ENCODE results near the gene XPNPEP2.

The XPNPEP2 gene

GRCh38 chrX:129738466-129739308, at the start of gene XPNPEP2:
TSS of gene XPNPEP2 (plus strand) at chrX:129738979. CDS start at chrX:129739214, 235 bp downstream.
- peaks cover 5 to 7% of the 10 kb centered on the region in 2 donors for H3K4me1 ChIP-seq (ENCODE audit: control insufficient read depth in 2 of 2, insufficient read depth in 2 of 2, low read length in 2 of 2)
- H3K9me3 ChIP-seq (ENCODE audit: control insufficient read depth in 2 of 2, low read length in 2 of 2): no peaks in the 10 kb centered on the region
- peak within 1 kb of the TSS in 1 of 2 donors; percentile 22 for H3K4me3 ChIP-seq (ENCODE audit: low read length in 2 of 2)
- H3K36me3 ChIP-seq (ENCODE audit: control insufficient read depth in 2 of 2, insufficient read depth in 2 of 2, low read length in 2 of 2): no peaks in the 10 kb centered on the region
- peak within 1 kb of the TSS in 1 of 2 donors; percentile 14 for H3K9ac ChIP-seq (ENCODE audit: low read depth in 1 of 2, low read length in 2 of 2)
- H3K27ac ChIP-seq (ENCODE audit: low read depth in 2 of 2, low read length in 2 of 2): peak within 1 kb of the TSS; percentile 59 to 61
- H3K27me3 ChIP-seq (ENCODE audit: control insufficient read depth in 2 of 2, insufficient read depth in 2 of 2, low read length in 2 of 2): no peaks in the 10 kb centered on the region

- no peak overlapping the region for H3K9ac ChIP-seq (ENCODE audit: low read depth in 1 of 2, low read length in 2 of 2)
- no peak overlapping the region for H3K27ac ChIP-seq (ENCODE audit: low read depth in 2 of 2, low read length in 2 of 2)
- H3K27me3 ChIP-seq (ENCODE audit: control insufficient read depth in 2 of 2, insufficient read depth in 2 of 2, low read length in 2 of 2): no peaks in the 10 kb centered on the region
- H3K4me1 ChIP-seq (ENCODE audit: control insufficient read depth in 2 of 2, insufficient read depth in 2 of 2, low read length in 2 of 2): no peaks in the 10 kb centered on the region
- no peak overlapping the region for H3K4me3 ChIP-seq (ENCODE audit: low read length in 2 of 2)
- no peaks in the 10 kb centered on the region for H3K9me3 ChIP-seq (ENCODE audit: control insufficient read depth in 2 of 2, low read length in 2 of 2)
- no peaks in the 10 kb centered on the region for H3K36me3 ChIP-seq (ENCODE audit: control insufficient read depth in 2 of 2, insufficient read depth in 2 of 2, low read length in 2 of 2)
Observed at GRCh38 chrX:129689796-129690195, 49.0 kb upstream of the XPNPEP2 start.

DNA sequence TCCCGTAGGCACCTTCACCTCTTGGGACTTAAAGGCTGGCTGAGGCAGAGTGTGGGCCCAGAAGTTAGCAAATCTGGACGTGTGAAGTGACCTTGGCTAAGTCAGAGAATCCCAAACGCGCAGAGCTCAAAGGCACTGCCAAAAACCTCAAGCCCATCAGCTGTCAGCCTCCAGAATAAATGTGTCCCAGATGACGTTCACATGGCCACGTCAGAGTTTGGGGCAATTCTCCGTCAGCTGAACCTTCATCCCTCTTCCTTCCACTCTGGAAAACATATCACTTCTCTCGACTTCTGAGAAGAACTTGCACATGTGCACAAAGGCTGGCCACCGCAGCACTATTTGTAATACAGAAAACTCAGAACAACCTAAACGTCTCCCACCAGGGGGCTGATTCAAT, 48.3 kb upstream of the XPNPEP2 start:
- H3K27ac ChIP-seq (ENCODE audit: low read depth in 2 of 2, low read length in 2 of 2): no peak overlapping the region
- H3K9ac ChIP-seq (ENCODE audit: low read depth in 1 of 2, low read length in 2 of 2): no peak overlapping the region
- peaks cover 0 to 5% of the 10 kb centered on the region in 2 donors for H3K27me3 ChIP-seq (ENCODE audit: control insufficient read depth in 2 of 2, insufficient read depth in 2 of 2, low read length in 2 of 2)
- no peaks in the 10 kb centered on the region for H3K9me3 ChIP-seq (ENCODE audit: control insufficient read depth in 2 of 2, low read length in 2 of 2)
- no peak overlapping the region for H3K4me3 ChIP-seq (ENCODE audit: low read length in 2 of 2)
- no peaks in the 10 kb centered on the region for H3K36me3 ChIP-seq (ENCODE audit: control insufficient read depth in 2 of 2, insufficient read depth in 2 of 2, low read length in 2 of 2)
- H3K4me1 ChIP-seq (ENCODE audit: control insufficient read depth in 2 of 2, insufficient read depth in 2 of 2, low read length in 2 of 2): no peaks in the 10 kb centered on the region

GRCh38 chrX:129693354-129693753, 45.4 kb upstream of the XPNPEP2 start:
- Histone ChIP-seq H3K27ac (ENCODE audit: low read depth in 2 of 2, low read length in 2 of 2) (no peak overlapping the region), H3K27me3 (ENCODE audit: control insufficient read depth in 2 of 2, insufficient read depth in 2 of 2, low read length in 2 of 2) (peaks cover 0 to 9% of the 10 kb centered on the region in 2 donors), H3K9me3 (ENCODE audit: control insufficient read depth in 2 of 2, low read length in 2 of 2) (no peaks in the 10 kb centered on the region), H3K9ac (ENCODE audit: low read depth in 1 of 2, low read length in 2 of 2) (no peak overlapping the region), H3K4me3 (ENCODE audit: low read length in 2 of 2) (no peak overlapping the region), H3K36me3 (ENCODE audit: control insufficient read depth in 2 of 2, insufficient read depth in 2 of 2, low read length in 2 of 2) (no peaks in the 10 kb centered on the region), H3K4me1 (ENCODE audit: control insufficient read depth in 2 of 2, insufficient read depth in 2 of 2, low read length in 2 of 2) (no peaks in the 10 kb centered on the region)

- no peak overlapping the region for H3K27ac ChIP-seq (ENCODE audit: low read depth in 2 of 2, low read length in 2 of 2)
- peaks cover 0 to 9% of the 10 kb centered on the region in 2 donors for H3K27me3 ChIP-seq (ENCODE audit: control insufficient read depth in 2 of 2, insufficient read depth in 2 of 2, low read length in 2 of 2)
- H3K4me1 ChIP-seq (ENCODE audit: control insufficient read depth in 2 of 2, insufficient read depth in 2 of 2, low read length in 2 of 2): no peaks in the 10 kb centered on the region
- H3K4me3 ChIP-seq (ENCODE audit: low read length in 2 of 2): no peak overlapping the region
- no peaks in the 10 kb centered on the region for H3K36me3 ChIP-seq (ENCODE audit: control insufficient read depth in 2 of 2, insufficient read depth in 2 of 2, low read length in 2 of 2)
- no peak overlapping the region for H3K9ac ChIP-seq (ENCODE audit: low read depth in 1 of 2, low read length in 2 of 2)
- H3K9me3 ChIP-seq (ENCODE audit: control insufficient read depth in 2 of 2, low read length in 2 of 2): no peaks in the 10 kb centered on the region
Observed at GRCh38 chrX:129694805-129695204, 44.0 kb upstream of the XPNPEP2 start.

GRCh38 chrX:129695535-129695934, 43.2 kb upstream of the XPNPEP2 start:
- no peaks in the 10 kb centered on the region for H3K36me3 ChIP-seq (ENCODE audit: control insufficient read depth in 2 of 2, insufficient read depth in 2 of 2, low read length in 2 of 2)
- no peak overlapping the region for H3K9ac ChIP-seq (ENCODE audit: low read depth in 1 of 2, low read length in 2 of 2)
- H3K4me1 ChIP-seq (ENCODE audit: control insufficient read depth in 2 of 2, insufficient read depth in 2 of 2, low read length in 2 of 2): no peaks in the 10 kb centered on the region
- no peak overlapping the region for H3K27ac ChIP-seq (ENCODE audit: low read depth in 2 of 2, low read length in 2 of 2)
- H3K4me3 ChIP-seq (ENCODE audit: low read length in 2 of 2): no peak overlapping the region
- no peaks in the 10 kb centered on the region for H3K9me3 ChIP-seq (ENCODE audit: control insufficient read depth in 2 of 2, low read length in 2 of 2)
- H3K27me3 ChIP-seq (ENCODE audit: control insufficient read depth in 2 of 2, insufficient read depth in 2 of 2, low read length in 2 of 2): peaks cover 0 to 9% of the 10 kb centered on the region in 2 donors

DNA sequence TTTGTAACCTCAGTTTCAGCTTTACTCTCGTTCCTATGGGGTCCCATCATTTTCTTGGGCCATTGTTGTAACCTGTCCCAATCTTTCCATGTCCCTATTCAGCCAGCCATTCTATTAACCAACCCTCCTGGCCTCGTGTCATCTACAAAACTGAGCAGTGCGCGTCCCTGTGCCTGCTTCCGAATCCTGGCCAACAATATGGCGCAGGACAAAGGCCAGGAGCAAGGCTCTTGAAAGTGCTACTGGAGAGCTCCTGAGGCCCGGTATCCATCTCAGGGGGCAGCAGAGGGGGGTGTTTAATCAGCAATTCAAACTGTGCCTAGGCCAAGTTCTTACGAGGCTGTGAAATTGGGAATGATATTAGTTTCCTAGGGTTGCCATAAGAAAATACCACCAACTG, 42.8 kb upstream of the XPNPEP2 start:
- Histone ChIP-seq H3K36me3 (ENCODE audit: control insufficient read depth in 2 of 2, insufficient read depth in 2 of 2, low read length in 2 of 2) (no peaks in the 10 kb centered on the region), H3K9ac (ENCODE audit: low read depth in 1 of 2, low read length in 2 of 2) (no peak overlapping the region), H3K9me3 (ENCODE audit: control insufficient read depth in 2 of 2, low read length in 2 of 2) (no peaks in the 10 kb centered on the region), H3K27ac (ENCODE audit: low read depth in 2 of 2, low read length in 2 of 2) (no peak overlapping the region), H3K27me3 (ENCODE audit: control insufficient read depth in 2 of 2, insufficient read depth in 2 of 2, low read length in 2 of 2) (peaks cover 0 to 9% of the 10 kb centered on the region in 2 donors), H3K4me3 (ENCODE audit: low read length in 2 of 2) (no peak overlapping the region), H3K4me1 (ENCODE audit: control insufficient read depth in 2 of 2, insufficient read depth in 2 of 2, low read length in 2 of 2) (no peaks in the 10 kb centered on the region)

DNA sequence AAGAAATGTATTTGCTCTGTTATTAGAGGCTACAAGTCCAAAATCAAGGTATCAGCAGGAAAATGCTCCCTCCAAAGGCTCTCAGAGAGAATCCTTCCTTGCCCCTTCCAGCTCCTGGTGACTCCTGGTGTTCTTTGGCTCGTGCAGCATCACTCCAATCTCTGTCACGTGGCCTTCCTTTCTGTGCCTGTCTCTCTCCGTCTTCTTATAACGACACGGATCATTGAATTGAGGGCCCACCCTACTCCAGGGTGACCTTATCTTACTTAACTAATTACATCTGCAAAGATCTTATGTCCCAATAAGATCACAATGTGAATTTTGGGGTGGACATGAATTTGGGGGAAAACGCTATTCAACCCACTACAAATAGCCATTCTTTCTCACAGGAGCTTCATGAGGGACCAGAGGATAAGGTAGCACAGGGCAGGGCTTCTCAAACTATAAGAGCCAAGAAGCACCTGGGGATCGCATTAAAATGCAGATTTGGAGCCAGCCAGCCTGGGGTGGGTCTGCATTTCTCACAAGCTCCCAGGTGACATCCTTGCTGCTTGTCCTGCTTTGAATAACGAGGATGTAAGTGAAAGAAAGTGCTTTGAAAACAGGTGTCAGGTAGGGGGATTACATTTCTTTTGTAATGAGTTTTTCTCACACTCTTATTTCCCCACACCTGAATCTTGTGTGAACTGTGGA, 42.2 kb upstream of the XPNPEP2 start:
- no peaks in the 10 kb centered on the region for H3K9me3 ChIP-seq (ENCODE audit: control insufficient read depth in 2 of 2, low read length in 2 of 2)
- no peak overlapping the region for H3K4me3 ChIP-seq (ENCODE audit: low read length in 2 of 2)
- H3K27ac ChIP-seq (ENCODE audit: low read depth in 2 of 2, low read length in 2 of 2): no peak overlapping the region
- H3K4me1 ChIP-seq (ENCODE audit: control insufficient read depth in 2 of 2, insufficient read depth in 2 of 2, low read length in 2 of 2): no peaks in the 10 kb centered on the region
- no peak overlapping the region for H3K9ac ChIP-seq (ENCODE audit: low read depth in 1 of 2, low read length in 2 of 2)
- peaks cover 0 to 9% of the 10 kb centered on the region in 2 donors for H3K27me3 ChIP-seq (ENCODE audit: control insufficient read depth in 2 of 2, insufficient read depth in 2 of 2, low read length in 2 of 2)
- H3K36me3 ChIP-seq (ENCODE audit: control insufficient read depth in 2 of 2, insufficient read depth in 2 of 2, low read length in 2 of 2): no peaks in the 10 kb centered on the region

DNA sequence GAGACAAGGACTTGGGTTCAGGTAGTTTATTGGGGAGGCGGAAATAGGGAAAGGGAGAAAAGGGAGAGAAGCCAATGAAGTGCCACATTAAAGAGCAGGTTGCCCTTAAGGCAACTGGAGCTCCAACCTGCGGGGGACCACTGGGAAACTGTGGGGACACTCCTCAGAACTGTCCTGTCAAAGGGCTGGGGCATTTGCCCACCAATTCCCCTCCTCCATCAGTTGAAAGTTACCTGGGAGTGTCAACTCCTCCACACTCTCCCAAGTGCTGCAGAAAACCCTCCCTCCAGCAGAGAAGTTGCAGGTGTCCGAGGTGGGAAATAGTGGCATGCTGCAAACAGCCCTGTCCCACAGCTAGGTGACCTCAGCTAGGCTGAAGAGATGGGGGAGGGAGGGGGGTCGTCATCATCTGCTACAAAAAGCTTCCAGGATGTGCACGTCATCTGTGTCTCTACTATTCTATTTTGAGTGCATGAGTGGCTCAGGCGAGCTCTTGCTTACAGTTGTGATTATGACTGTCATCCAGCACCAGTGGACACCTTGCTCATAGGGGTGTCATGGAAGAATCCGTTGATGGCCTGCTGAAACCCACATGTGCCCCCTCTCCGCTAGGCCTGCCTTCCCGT, 41.5 kb upstream of the XPNPEP2 start:
- no peaks in the 10 kb centered on the region for H3K4me1 ChIP-seq (ENCODE audit: control insufficient read depth in 2 of 2, insufficient read depth in 2 of 2, low read length in 2 of 2)

GRCh38 chrX:129698150-129698549, 40.6 kb upstream of the XPNPEP2 start:
- Histone ChIP-seq H3K9ac (ENCODE audit: low read depth in 1 of 2, low read length in 2 of 2) (no peak overlapping the region), H3K36me3 (ENCODE audit: control insufficient read depth in 2 of 2, insufficient read depth in 2 of 2, low read length in 2 of 2) (no peaks in the 10 kb centered on the region), H3K4me1 (ENCODE audit: control insufficient read depth in 2 of 2, insufficient read depth in 2 of 2, low read length in 2 of 2) (no peaks in the 10 kb centered on the region), H3K27ac (ENCODE audit: low read depth in 2 of 2, low read length in 2 of 2) (no peak overlapping the region), H3K27me3 (ENCODE audit: control insufficient read depth in 2 of 2, insufficient read depth in 2 of 2, low read length in 2 of 2) (peaks cover 0 to 12% of the 10 kb centered on the region in 2 donors), H3K4me3 (ENCODE audit: low read length in 2 of 2) (no peak overlapping the region), H3K9me3 (ENCODE audit: control insufficient read depth in 2 of 2, low read length in 2 of 2) (no peaks in the 10 kb centered on the region)

More for the DNA sequence above, 41.5 kb upstream of the XPNPEP2 start:
- Histone ChIP-seq H3K27me3 (ENCODE audit: control insufficient read depth in 2 of 2, insufficient read depth in 2 of 2, low read length in 2 of 2) (peaks cover 0 to 9% of the 10 kb centered on the region in 2 donors), H3K4me3 (ENCODE audit: low read length in 2 of 2) (no peak overlapping the region), H3K27ac (ENCODE audit: low read depth in 2 of 2, low read length in 2 of 2) (no peak overlapping the region), H3K9ac (ENCODE audit: low read depth in 1 of 2, low read length in 2 of 2) (no peak overlapping the region), H3K9me3 (ENCODE audit: control insufficient read depth in 2 of 2, low read length in 2 of 2) (no peaks in the 10 kb centered on the region), H3K36me3 (ENCODE audit: control insufficient read depth in 2 of 2, insufficient read depth in 2 of 2, low read length in 2 of 2) (no peaks in the 10 kb centered on the region)

Measured in mucosa of rectum (tissue), 2 donors.